IPS DF 4.7 (cell line): Measurements from ENCODE around the gene SPATA13.

Experiments
- DNase-seq: peaks from one replicate; pipeline ENCODE4 v3.0.0-alpha.2; 2013; ENCODE audit warnings: low spot score; ENCODE audit errors: extremely low read depth

Gene SPATA13

GRCh38 chr13:24250376-24251057, 90.0 kb downstream of the SPATA13 start:
- no peak for DNase-seq

GRCh38 chr13:24251525-24251924, 91.0 kb downstream of the SPATA13 start:
- no peak for DNase-seq

- no peak for DNase-seq
These were observed 91.6 kb downstream of the SPATA13 start for GRCh38 chr13:24252136-24252535.

- no peak for DNase-seq
These were observed 93.1 kb downstream of the SPATA13 start for GRCh38 chr13:24253520-24254145.

- DNase-seq: no peak
These were observed 93.8 kb downstream of the SPATA13 start for GRCh38 chr13:24254146-24254841.

GRCh38 chr13:24257497-24257896, 97.0 kb downstream of the SPATA13 start:
- no peak for DNase-seq

GRCh38 chr13:24261566-24261965, 101.0 kb downstream of the SPATA13 start:
- DNase-seq: no peak

- no peak for DNase-seq
These were observed 103.1 kb downstream of the SPATA13 start for GRCh38 chr13:24263632-24264031.

- no peak for DNase-seq
These were observed 104.5 kb downstream of the SPATA13 start for GRCh38 chr13:24264976-24265375.

GRCh38 chr13:24265453-24265852, 104.9 kb downstream of the SPATA13 start:
- no peak for DNase-seq

GRCh38 chr13:24267274-24267673, 106.8 kb downstream of the SPATA13 start:
- no peak for DNase-seq

GRCh38 chr13:24267801-24268200, 107.3 kb downstream of the SPATA13 start:
- no peak for DNase-seq

GRCh38 chr13:24269821-24270220, 109.3 kb downstream of the SPATA13 start:
- no peak for DNase-seq

- DNase-seq: no peak
These were observed 110.2 kb downstream of the SPATA13 start for GRCh38 chr13:24270639-24271141.

GRCh38 chr13:24271231-24271600, 110.7 kb downstream of the SPATA13 start:
- DNase-seq: no peak

- no peak for DNase-seq
These were observed 111.3 kb downstream of the SPATA13 start for GRCh38 chr13:24271601-24272451.

GRCh38 chr13:24272452-24273161, 112.1 kb downstream of the SPATA13 start:
- DNase-seq: no peak

GRCh38 chr13:24273926-24274325, 113.4 kb downstream of the SPATA13 start:
- no peak for DNase-seq

- DNase-seq: no peak
These were observed 114.0 kb downstream of the SPATA13 start for GRCh38 chr13:24274452-24275021.

GRCh38 chr13:24275041-24275440, 114.5 kb downstream of the SPATA13 start:
- no peak for DNase-seq

- DNase-seq: no peak
These were observed 115.8 kb downstream of the SPATA13 start for GRCh38 chr13:24276306-24276705.
